HG03060 (cell line): ENCODE measurements around the gene SLC6A9.

Experiments
- ATAC-seq: cut with Tn5 transposase; IDR thresholded peaks from one replicate; pipeline ENCODE4 v1.9.1; 2021; ENCODE audit warnings: low read depth, moderate number of reproducible peaks; ENCODE audit not compliant: unreplicated experiment

SLC6A9 gene

GRCh38 chr1:44049839-44050238, 18.6 kb upstream of the SLC6A9 start:
- no peak for ATAC-seq

- ATAC-seq = no peak
Measured at GRCh38 chr1:44048532-44049215, 17.4 kb upstream of the SLC6A9 start.

GRCh38 chr1:44047131-44047530, 15.9 kb upstream of the SLC6A9 start:
- ATAC-seq = no peak

GRCh38 chr1:44045064-44045463, 13.8 kb upstream of the SLC6A9 start:
- no peak for ATAC-seq

GRCh38 chr1:44044071-44044801, 13.0 kb upstream of the SLC6A9 start:
- no peak for ATAC-seq

- no peak for ATAC-seq
Measured at GRCh38 chr1:44043176-44044070, 12.2 kb upstream of the SLC6A9 start.

- no peak for ATAC-seq
Measured at GRCh38 chr1:44040846-44041245, 9.6 kb upstream of the SLC6A9 start.

GRCh38 chr1:44040418-44040817, 9.2 kb upstream of the SLC6A9 start:
- no peak for ATAC-seq

GRCh38 chr1:44038876-44039657, 7.8 kb upstream of the SLC6A9 start:
- ATAC-seq = no peak

- ATAC-seq = no peak
Measured at GRCh38 chr1:44037154-44037553, 5.9 kb upstream of the SLC6A9 start.

- ATAC-seq = no peak
Measured at GRCh38 chr1:44036409-44037139, 5.3 kb upstream of the SLC6A9 start.

GRCh38 chr1:44035726-44036408, 4.6 kb upstream of the SLC6A9 start:
- no peak for ATAC-seq

GRCh38 chr1:44034976-44035716, 3.9 kb upstream of the SLC6A9 start:
- no peak for ATAC-seq

- no peak for ATAC-seq
Measured at GRCh38 chr1:44034423-44034822, 3.2 kb upstream of the SLC6A9 start.

GRCh38 chr1:44033756-44034155, 2.5 kb upstream of the SLC6A9 start:
- ATAC-seq = no peak

- ATAC-seq = no peak
Measured at GRCh38 chr1:44033041-44033575, 1.8 kb upstream of the SLC6A9 start.

- ATAC-seq = no peak
Measured at GRCh38 chr1:44032170-44032790, 1.0 kb upstream of the SLC6A9 start.
